Activated CD4-positive, CD25-positive, alpha-beta regulatory T cell treated with anti-CD3 and anti-CD28 coated beads, Interleukin-2, amount 50 U/mL, for 16 hours (primary cell): ENCODE measurements around the gene ALG1.
"Not testable (repeated sequence)": the region's sequence is repeated elsewhere in the genome, so short reads cannot be mapped to it uniquely, and the experiment has no call there.

Experiments
- DNase-seq: peaks from one replicate; pipeline ENCODE4 v3.0.0-alpha.2; 2020; ENCODE audit warnings: low read depth, low spot score

Gene ALG1

DNA sequence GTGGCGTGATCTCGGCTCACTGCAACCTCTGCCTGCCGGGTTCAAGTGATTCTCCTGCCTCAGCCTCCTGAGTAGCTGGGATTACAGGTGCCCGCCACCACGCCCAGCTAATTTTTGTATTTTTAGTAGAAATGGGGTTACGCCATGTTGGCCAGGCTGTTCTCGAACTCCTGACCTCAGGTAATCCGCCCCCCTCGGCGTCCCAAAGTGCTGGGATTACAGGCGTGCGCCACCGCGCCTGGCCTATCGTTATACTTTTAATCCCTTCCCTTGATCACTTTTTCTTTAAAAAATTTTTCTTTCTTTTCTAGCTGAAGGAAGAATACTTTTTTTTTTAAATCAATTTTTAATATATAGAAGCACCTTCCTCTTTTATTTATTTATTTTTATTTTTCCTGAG lies 2.1 kb downstream of the ALG1 start:
- DNase-seq = not testable (repeated sequence)

DNA sequence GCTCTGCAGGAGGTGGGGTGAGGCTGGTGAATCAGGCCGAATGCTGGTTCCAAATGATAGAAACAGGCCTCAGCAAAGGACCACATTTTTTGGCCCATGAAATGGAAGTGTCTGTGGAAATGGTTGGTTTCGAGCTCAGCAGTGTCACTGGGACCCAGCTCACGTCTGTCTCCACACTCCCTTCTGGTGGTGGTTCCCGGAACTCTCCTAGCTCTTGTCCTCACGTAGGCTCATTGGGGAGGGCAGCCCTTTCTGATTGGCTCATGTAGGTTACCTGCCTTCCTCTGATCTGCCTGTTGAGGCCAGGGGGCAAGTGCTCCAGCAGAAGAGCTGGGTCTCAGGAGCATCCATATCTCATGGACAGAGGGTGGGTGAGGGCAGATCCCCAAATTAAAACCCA lies 4.0 kb downstream of the ALG1 start:
- no peak for DNase-seq

DNA sequence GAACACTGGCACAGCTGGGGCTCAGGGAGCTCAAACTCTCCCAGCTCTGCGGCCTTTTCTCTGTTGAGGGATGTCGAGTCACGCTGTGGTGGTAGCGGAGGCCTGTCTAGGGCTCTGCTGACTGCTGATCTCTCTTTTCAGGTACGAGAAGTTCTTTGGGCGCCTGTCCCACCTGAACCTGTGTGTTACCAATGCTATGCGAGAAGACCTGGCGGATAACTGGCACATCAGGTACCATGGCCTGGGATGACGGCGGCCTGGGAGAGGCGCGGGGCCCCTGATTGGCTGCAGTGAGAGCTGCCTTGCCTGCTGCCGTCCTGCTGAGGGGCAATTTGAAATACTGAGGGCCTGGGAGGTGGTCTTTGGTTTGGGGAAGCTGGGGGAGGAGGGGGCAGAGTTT lies 5.7 kb downstream of the ALG1 start:
- no peak for DNase-seq

DNA sequence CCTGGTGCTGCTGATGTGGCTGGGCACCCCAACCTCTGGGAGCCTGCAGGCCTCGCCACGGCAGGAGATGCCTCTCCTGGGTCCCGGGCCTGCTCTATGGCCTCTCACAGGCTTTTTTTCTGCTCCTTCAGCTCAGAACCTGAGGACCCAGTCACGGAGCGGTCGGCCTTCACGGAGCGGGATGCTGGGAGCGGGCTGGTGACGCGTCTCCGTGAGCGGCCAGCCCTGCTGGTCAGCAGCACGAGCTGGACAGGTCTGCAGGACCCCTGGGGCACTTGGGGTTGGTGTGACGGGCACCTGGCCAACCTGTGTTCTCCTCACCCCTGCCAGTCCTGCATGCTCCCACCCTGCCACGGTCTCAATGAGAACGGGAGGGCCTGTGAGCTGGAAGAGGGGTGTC lies 7.0 kb downstream of the ALG1 start:
- no peak for DNase-seq

DNA sequence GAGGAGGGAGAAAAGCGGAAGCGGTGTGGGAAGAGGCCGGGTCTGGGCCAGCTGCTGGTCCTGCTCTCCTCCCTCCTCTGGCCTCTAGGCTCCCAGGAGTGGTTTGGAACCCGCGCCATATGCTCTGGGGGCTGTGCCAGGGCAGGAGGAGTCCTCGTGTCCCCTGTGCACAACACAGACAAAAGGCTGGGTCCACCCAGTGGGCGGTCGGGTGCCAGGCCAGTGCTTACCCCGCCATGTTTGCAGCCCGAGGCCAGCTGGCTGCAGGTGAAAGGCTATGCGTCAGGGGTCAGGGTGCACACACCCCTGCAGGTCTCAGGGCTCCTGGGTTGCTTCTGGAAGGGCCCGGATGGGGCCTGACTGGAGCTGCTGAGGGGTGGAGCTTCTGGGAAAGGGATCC lies 8.8 kb downstream of the ALG1 start:
- DNase-seq = not testable (repeated sequence)

DNA sequence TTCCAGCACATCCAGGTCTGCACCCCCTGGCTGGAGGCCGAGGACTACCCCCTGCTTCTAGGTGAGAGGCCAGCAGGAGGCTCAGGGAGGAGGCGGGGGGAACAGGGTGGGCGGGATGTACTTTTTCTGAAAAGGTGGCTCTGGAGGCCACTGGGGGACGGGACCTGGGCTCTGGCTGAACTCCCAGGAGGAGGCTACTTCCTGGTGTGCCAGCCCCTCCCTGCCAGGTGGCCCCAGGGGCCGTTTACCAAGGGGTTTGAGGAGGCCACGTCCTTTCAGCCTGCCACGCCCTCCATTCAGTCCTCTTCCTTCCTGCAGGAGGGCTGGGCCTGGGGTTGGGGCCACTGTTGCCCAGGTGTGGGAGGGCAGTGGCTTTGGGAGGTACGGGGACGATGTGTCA lies 9.4 kb downstream of the ALG1 start:
- DNase-seq = not testable (repeated sequence)

DNA sequence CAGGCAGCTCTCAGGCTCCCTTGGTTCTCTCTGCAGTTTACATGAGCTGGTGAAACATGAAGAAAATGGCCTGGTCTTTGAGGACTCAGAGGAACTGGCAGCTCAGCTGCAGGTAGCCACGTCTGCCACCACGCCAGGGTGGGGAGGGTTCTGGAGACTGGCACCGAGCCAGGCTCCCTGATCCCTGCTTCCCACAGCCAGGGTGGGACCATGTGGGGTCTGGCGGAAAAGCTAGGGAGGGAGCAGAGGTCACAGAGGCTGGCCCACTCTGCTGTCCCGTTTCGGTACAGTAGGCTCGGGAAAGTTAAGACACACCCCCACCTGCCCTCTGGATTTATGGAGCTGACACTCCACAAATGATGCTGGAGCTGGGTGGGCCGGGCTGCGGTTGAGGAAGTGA lies 12.0 kb downstream of the ALG1 start:
- not testable (repeated sequence) for DNase-seq

DNA sequence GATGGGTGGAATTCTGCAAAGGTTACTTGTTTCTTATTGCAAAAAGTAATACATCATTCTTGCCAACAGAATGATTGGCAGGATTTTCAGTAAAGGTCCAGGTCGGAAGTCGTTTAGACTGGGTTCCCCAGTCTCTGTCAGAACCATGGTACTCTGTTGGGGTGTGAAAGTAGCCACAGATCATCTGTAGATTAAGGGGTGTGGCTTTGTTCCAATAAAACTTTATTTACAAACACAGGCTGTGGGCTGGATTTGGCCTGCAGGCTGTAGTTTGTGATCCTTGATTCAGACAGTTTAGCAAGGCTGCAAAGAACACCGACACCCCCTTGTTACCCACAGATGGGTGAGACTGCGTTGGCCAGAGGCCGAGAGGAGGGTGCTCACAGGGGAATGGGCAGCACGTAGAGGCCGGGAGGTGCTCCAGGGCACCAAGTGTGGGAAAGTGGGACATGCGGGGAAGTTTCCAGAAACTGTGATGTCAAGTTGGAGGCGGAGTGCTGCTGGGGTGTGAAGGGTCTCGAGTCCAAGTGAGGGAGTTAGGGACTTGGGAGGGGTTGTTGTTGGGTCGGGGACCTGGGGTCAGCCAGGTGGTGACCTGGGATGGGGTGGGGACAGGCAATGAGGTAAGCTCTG lies 12.6 kb downstream of the ALG1 start:
- DNase-seq = not testable (repeated sequence)

DNA sequence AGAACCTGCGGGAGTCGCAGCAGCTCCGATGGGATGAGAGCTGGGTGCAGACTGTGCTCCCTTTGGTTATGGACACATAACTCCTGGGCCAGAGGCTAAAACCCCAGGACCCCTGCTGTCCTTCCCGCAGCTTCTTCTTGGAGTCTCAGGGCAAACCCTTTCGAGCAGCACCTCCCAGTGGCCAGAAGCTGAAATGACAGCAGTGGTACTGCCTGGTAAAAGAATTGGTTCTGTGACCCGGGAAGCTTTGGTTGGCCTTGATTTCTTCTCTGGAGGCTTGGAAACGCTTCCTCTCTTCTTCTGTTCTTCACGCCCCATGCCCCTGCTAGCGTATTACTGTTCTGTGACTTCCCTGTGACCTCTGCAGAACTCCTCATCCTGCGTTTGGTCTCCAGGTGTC lies 13.2 kb downstream of the ALG1 start:
- peak; percentile 18 for DNase-seq

DNA sequence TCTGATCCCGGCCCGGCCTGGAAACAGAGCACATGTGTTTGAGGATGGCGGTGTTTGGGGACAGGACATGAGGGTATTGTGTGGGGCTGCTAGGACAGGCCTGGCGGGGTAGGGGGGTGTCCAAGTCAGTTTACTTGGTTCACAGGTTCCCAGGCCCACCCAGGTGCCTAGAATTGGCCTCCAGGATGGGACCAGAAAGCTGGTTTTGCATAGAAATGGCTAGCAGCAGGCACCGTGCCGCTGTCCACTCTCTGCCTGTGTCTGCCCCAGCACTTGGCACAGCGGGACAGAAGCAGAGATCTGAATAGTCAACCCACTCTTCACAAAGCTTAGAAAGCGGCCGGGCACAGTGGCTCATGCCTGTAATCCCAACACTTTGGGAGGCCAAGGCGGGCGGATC lies 14.1 kb downstream of the ALG1 start:
- DNase-seq = not testable (repeated sequence)

DNA sequence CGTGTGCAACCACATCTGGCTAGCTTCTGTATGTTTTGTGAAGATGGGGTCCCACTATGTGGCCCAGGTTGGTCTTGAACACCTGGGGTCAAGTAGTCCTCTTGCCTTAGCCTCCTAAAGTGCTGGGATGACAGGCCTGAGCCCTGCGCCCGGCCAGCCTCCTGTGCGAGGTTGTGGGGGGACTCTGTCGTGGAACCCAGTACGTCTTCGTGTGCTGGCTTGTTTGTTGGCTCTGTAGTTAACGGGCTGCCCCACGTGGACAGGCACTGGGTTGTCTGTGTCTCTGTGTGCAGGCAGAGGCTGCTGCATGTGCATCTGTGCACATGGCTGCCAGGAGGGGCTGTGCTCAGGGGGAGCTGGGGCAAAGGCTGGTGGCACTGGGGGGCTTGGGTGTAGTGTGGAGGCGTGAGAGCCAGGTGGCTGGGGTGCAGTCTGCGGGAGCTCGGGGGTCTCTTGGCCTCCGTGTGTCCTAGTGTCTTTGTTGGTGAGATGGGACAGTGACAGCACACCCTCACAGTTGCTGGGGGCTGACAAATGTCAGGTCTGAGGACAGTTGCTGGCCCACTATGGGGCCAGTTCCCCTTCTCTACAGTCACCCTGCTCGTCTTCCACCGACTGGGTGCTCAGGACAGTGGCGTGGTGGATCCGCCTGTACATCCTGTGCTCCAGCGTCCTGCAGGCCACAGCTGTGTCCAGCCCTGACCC lies 16.6 kb downstream of the ALG1 start:
- not testable (repeated sequence) for DNase-seq

DNA sequence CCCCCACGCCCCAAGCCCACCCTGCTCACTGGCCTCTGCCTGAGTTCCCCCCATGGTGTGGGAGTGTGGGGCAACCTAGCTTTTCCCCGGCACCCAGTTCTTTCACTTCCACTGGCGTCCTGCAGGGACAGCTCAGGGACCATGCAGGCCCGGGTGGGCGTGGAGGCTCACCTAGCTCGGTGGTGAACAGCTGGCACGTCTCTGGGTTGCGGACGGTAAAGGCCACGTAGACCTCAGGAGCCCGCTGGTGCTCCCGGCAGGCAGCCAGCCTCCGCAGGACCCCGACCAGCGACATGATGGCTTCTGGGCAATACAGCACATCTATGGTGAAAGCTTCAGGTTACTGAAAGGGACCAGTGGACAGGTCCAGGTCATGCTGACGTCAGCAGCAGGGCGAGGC lies 17.3 kb downstream of the ALG1 start:
- DNase-seq = not testable (repeated sequence)

DNA sequence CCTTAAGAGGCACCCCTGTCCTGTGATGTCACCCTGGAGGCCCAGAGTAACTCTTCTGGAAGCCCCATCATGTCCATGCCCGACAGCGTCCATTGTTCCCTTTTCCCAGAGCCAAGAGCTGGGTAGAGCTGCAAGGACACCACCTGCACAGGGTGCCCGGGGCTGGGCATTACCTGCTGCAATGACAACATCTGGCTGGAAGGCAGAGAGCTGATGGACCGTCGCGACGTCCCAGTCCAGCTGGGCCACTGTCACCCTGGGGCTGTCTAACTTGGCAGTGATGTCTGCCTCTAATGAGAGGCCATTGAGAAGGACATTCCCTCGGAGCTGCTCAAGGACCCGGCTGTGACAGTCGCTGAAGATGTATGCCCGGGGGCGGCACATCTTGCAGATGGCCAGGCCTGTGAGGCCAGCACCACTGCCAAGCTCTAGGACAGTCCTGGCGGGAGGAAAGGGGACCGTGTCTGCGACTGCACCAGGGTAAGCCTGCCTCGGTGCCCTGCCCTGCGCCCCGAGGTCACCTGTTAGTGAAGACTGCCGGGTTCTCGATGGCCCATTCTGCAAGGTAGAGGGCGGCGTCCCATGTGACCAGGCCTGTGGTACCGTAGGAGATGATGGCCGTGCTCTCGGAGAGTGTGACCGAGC lies 18.4 kb downstream of the ALG1 start:
- not testable (repeated sequence) for DNase-seq

DNA sequence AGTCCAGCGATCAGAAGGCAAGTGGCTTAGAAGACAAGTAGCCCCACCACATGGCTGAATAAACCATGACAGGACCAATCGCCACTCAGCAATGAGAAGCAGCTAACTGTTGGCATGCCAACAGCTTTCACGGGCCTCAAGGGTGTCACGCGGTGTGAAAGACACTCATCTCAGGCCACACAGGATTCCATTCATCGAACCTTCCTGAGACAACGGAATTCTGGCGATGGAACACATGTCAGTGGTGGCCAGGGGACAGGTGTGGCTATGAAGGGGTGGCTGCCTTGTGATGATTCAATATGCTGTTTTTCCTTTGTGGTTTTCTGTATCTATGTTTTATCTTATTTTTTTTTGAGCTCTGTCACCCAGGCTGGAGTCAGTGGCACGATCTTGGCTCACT lies 18.9 kb downstream of the ALG1 start:
- DNase-seq = not testable (repeated sequence)

DNA sequence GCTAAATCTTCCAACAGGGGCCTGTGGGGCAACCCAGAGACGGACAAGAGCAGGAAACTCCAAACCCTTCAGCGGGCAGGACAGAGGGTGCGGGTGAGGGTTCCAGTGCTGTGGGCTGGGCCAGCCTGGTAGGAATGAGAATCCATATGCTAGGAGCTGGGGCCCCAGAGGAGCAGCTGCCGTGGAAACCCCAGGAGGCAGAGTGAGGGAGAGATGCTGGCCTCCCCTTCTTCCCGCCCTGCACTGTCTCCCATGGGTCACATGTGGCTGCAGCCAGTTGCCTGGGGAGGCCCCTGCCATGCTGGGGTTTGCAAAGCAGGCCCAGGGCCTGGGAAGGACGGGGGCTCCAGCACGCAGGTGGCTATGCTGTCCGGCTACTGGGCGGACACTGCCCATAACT lies 21.4 kb downstream of the ALG1 start:
- DNase-seq = not testable (repeated sequence)

DNA sequence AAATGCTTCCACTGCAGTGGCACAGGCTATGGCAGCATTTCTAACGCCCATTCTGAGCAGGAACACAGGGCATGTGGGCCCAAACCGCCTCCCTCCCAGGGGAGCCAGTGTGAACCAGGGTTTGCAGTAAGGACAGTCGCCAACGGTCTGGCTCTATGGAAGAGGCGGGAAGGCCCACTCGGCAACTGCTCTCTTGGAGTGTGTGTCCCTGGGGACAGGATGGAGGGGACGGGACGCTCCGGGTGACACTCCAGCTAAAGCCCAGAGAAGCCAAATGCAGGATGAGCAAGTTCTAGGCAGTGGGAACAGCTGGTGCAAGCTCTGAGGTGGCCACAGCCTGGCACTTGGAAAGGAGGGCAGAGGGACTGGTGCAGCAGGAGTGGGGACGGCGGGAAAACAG lies 22.1 kb downstream of the ALG1 start:
- DNase-seq = not testable (repeated sequence)

DNA sequence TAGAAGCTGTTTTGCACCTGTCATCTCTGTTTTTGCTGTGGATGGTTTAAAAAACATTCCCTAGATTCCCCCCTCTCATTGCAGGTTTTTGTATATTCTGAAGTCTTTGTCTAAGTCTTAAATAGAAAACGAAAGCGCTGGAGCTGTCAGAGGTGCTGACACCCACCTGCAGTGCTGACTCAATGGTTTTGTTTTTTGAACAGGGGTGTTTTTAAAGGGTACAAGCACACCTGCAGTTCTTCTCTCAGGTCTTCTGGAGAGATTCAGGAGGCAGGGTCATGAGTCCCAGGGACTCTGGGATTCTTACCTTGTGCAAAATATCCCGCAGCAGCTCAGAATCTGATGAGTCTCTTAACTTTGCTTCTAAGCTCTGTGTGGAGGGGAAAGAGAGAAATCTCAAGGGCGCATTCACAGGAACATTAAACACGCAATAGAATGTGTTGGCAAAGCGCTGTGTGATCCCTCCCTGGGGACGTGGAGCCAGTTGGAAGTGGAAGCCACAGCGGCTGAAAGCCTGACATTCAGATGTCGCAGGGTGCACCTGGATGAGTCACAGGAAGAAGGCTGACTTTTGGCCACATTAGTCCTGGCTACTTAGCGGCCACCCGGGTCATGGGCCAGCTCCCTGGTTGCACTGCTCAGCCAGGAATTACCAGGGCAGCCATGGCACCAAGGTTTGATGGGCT lies 23.6 kb downstream of the ALG1 start:
- not testable (repeated sequence) for DNase-seq

DNA sequence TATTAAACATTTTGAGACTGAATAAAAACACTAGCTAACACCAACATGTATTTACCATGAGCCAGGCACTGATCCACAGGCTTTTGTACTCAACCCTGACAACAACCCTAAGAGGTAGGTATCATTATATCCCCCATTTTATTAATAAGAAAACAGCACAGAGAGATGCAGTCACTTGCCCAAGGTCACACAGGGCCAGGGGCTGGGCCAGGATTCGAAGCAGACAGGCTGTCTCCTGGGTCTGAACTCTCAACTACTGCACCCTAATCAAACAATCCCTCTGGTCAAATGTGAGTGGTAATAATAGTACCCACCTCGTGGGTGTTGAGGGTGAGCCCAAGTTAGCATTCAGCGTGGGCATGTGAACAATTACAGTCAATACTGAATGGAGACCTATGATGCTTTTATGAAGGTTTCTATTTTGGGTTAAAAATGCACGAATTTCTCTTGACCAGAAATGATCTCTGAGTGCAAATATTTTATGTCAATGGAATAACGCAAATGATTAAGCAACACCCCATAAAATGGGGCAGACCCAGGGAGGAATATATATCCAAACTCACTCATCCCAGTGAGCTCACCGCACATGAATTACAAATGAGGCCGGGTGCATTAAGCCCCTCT lies 24.9 kb downstream of the ALG1 start:
- DNase-seq = not testable (repeated sequence)

DNA sequence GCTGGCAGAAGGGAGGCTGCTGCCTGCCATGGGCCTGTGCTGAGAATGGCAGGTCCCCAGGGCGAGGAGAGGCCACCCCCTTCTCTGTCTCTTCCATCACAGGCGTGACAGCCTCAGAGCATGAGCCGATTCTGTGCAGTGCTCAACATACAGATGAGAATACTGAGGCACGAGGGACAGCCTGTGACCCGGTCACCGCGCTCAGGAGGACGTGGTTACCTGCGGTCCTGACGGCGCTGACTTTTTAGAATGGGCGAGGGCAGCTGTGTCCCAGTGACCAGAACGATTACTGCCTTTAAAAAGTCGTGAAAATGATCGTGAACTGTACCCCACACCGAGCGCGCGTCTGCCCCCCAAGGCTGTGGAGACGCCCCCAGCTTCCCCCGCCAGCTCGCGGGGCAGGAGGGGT lies 25.4 kb downstream of the ALG1 start:
- peak; percentile 17 for DNase-seq

DNA sequence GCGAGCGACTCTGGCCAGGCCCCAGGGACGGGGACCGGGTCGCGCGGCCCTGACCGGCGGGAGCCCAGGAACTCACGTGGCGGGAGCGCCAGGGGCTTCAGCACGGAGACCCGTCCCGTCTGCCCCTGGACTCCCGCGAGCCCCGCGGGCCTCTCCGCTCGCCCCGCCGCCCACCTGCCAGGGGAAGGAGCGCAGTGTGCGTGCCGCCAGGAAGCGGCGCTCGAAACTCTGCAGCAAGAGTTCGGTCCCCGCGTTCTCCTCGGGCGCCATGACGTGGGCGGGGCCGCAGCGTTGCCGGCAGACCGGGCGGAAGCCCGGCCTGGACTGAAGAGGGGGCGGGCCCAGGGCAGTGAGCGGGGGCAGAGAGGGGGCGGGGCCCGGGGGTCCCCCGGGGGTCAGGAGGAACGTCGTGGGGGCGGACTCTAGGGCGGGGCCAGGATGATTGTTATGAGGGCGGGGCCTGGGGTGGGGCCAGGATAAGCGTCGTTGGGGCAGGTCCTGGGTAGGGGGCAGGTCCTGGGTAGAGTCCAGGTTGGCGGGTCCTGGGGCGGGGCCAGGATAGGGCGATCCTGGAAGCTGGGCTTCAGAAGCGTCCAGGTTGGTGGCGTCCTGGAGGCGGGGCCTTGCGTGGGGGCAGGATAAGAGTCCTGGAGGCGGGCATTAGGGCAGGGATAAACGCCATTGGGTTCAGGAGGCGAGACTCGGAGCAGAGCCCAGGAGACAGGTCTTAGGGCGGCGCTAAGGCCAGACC lies 26.0 kb downstream of the ALG1 start, which contains the start of gene EEF2KMT:
TSS of gene EEF2KMT (minus strand) at position 326 of the 751 bp plus-strand sequence. CDS start at position 270, 56 bp downstream.
- peak; percentile 77 for DNase-seq
